Psoas muscle (tissue), 8 donors: ENCODE data around the gene IL12B. TPM values are rescaled to one million over a fixed set of nuclear protein-coding genes. Genes with fewer than 3 reads are reported as not detected.

Experiments used
- ATAC-seq, 4 donors: fragments of 200-7000 bp; cut with Tn5 transposase; one replicate each; pipeline ENCODE4 v1.9.1; 2020; ENCODE audit warnings: moderate library complexity in 3 of 4, mild to moderate bottlenecking in 2 of 4
- DNase-seq, 2 donors: peaks; one replicate each; pipeline ENCODE4 v3.0.0-alpha.2; 2020
- H3K27ac ChIP-seq: fragments of 200-600 bp; one replicate; pipeline ENCODE4 v1.8.0; 2022
- H3K27me3 ChIP-seq, 3 donors: fragments of 200-600 bp in 1 of 3; one replicate each; pipeline versions ENCODE4 v1.6.1 to v1.8.0; 2013 to 2022; ENCODE audit warnings: low read length in 2 of 3, mild to moderate bottlenecking in 2 of 3, moderate library complexity in 1 of 3; ENCODE audit not compliant: insufficient read depth in 3 of 3
- H3K36me3 ChIP-seq, 2 donors: fragments of 200-600 bp in 1 of 2; one replicate each; pipeline versions ENCODE4 v1.6.1 to v1.8.0; 2013 to 2022; ENCODE audit warnings: low read depth in 1 of 2, mild to moderate bottlenecking in 1 of 2, moderate library complexity in 1 of 2; ENCODE audit not compliant: insufficient read depth in 1 of 2
- H3K4me1 ChIP-seq: fragments of 200-600 bp; one replicate; pipeline ENCODE4 v1.8.0; 2022
- H3K4me3 ChIP-seq: fragments of 200-600 bp; one replicate; pipeline ENCODE4 v1.8.0; 2022; ENCODE audit warnings: mild to moderate bottlenecking
- H3K9me3 ChIP-seq: fragments of 200-600 bp; one replicate; pipeline ENCODE4 v1.8.0; 2022
- WGBS, 3 donors: extraction: QIAGEN DNeasy Blood & Tissue Kit; methylation state at CpG; one replicate each; pipeline versions ENCODE4 v1.1.6 to v1.1.7; 2013; 5-methylcytosine and 5-hydroxymethylcytosine counted together
- intact Hi-C, 2 donors: fragments of 100-400 bp; cut with DNase I; formaldehyde crosslinking; loops; one replicate each; pipeline versions ENCODE4 v1.11.0 to v1.14.2; 2022
- polyA plus RNA-seq, 3 donors: library from polyadenylated mRNA; stranded (reverse); fragments of 200-250 nt; gene quantifications; one replicate each; pipeline ENCODE4 v1.2.3, GENCODE V29; 2013
- total RNA-seq, 4 donors: library from RNA; stranded (reverse); fragmentation: NEBNext Ultra II Directional in 2 of 4; extraction: Animal tissue kit (Norgen Biotek cat#: 25700) in 2 of 4; gene quantifications; one replicate each; pipeline versions ENCODE4 v1.2.1 to v1.2.4, GENCODE V29; 2021 to 2023
- TF ChIP-seq, protein P1 (sequence below): fragments of 200-600 bp; IDR thresholded peaks from one replicate; pipeline ENCODE4 v1.8.0; 2022; ENCODE audit warnings: antibody characterized with exemption
- donor health status: healthy with polysubstance abuse.
- donor health status: DM: no; HTN: no; CAD: no; lungs with moderate emphysema.
- donor health status: Bipolar disorder and iron deficiency.
- donor health status: healthy.
- donor health status: DM: yes; HTN: yes; CAD: no.
- donor health status: DM: no; HTN: no; CAD: no.
- donor health status: DM: no; HTN: no; CAD: no.
- donor health status: DM: yes; HTN: yes; CAD: no.

IL12B gene
- total and polyA plus RNA-seq, 7 donors, result not detected

DNA sequence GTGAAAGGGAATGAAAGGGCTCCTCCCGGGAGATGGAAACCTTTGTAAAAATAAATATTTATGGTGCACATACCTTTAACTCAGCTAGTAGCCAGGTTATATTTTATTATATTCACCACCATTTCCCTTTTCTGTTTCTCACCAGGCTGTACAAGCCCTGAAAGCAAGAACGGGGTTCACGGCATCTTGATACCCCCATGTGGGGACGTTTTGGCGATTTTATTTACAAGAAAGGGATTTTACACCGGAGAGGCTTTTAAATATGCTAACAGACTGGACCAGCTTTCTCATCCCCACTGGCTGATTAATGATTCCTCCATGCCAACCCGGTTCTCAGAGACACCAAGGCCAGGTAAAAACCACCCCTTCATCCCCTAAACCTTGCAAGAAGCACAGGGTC is 19.2 kb downstream of the IL12B start:
- Histone ChIP-seq H3K36me3 (no peaks in the 10 kb centered on the region), H3K9me3 (no peaks in the 10 kb centered on the region), H3K4me1 (no peaks in the 10 kb centered on the region), H3K27ac (no peak overlapping the region), H3K4me3 (no peak overlapping the region), H3K27me3 (peaks cover 0 to 34% (median 6%) of the 10 kb centered on the region in 3 donors)
- 44 to 55% (median 50%) methylated on average over 7 of the region's 7 CpGs for WGBS, 3 donors
- TF ChIP-seq, protein P1, sequence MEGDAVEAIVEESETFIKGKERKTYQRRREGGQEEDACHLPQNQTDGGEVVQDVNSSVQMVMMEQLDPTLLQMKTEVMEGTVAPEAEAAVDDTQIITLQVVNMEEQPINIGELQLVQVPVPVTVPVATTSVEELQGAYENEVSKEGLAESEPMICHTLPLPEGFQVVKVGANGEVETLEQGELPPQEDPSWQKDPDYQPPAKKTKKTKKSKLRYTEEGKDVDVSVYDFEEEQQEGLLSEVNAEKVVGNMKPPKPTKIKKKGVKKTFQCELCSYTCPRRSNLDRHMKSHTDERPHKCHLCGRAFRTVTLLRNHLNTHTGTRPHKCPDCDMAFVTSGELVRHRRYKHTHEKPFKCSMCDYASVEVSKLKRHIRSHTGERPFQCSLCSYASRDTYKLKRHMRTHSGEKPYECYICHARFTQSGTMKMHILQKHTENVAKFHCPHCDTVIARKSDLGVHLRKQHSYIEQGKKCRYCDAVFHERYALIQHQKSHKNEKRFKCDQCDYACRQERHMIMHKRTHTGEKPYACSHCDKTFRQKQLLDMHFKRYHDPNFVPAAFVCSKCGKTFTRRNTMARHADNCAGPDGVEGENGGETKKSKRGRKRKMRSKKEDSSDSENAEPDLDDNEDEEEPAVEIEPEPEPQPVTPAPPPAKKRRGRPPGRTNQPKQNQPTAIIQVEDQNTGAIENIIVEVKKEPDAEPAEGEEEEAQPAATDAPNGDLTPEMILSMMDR, result no peak
- ATAC-seq, result no peak
- DNase-seq, result no peak
- intact Hi-C loops, result no loop called here

DNA sequence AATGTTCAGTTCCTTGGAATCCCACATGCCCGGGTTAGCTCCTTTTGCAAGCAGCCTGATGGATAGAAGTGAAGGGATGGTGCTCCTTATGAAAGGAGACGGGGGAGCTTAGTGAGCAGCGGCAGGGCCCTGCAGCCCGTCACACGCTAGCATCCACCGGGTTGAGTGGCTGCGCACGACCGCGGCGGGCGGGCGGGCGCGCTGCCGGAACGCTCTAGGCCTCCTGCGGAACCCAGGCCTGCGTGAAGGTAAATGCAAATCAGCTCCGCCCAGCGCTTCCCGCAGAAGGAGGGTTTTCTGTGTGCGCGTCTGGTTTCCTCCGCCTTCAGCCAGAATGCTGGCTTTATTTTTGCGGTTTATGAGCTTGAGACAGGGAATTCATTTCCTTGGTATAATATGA is 19.8 kb downstream of the IL12B start:
- intact Hi-C loops, result no loop called here
- ATAC-seq (no peak), DNase-seq (no peak)
- 7 to 12% (median 8%) methylated on average over 26 of the region's 26 CpGs for WGBS, 3 donors
- no peak overlapping the region for H3K27ac ChIP-seq
- TF ChIP-seq, protein P1, result no peak
- H3K27me3 ChIP-seq, result peaks cover 0 to 34% (median 6%) of the 10 kb centered on the region in 3 donors
- H3K9me3 ChIP-seq, result no peaks in the 10 kb centered on the region
- H3K4me3 ChIP-seq, result no peak overlapping the region
- H3K36me3 ChIP-seq, result no peaks in the 10 kb centered on the region
- no peaks in the 10 kb centered on the region for H3K4me1 ChIP-seq

DNA sequence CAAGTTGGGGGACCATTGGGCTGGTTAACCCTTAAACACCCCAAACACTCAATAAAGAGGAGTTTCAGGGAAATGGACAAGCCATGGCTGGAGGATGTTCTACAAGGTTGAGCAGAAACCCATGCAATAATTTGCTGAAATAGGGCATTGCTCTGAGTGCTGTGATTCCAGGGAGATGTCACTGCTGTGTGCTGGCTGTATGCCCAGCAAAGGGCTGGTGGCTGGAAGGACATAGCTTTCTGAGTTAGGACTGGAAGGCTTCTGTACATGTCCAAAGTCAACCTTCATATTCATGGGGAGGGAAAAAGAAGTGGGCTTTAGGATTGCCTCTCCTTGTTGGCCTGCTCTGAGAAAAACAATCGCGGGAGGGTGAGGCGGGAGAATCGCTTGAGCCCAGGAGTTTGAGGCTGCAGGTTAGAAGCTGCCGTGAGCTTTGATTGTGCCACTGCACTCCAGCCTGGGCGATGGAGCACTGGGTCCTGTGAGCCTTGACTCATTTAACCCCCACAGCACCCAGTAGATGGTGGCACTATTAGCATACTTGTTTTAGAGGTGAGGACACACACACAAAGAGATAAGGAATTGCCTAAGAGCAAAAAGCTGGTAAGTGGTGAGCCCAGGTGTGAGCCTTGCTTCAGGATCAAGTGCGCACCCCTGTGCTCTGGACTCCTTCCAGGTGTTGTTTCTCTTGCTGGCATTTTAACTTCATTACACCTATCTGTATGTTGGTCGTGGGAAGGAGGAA is 20.4 kb downstream of the IL12B start:
- TF ChIP-seq, protein P1, result no peak
- WGBS, 3 donors, result 66 to 70% (median 69%) methylated on average over 8 of the region's 8 CpGs
- Histone ChIP-seq H3K9me3 (no peaks in the 10 kb centered on the region), H3K4me3 (no peak overlapping the region), H3K27me3 (peaks cover 0 to 37% (median 6%) of the 10 kb centered on the region in 3 donors), H3K4me1 (no peaks in the 10 kb centered on the region), H3K27ac (no peak overlapping the region), H3K36me3 (no peaks in the 10 kb centered on the region)
- intact Hi-C loops, result no loop called here
- DNase-seq (no peak), ATAC-seq (no peak)

DNA sequence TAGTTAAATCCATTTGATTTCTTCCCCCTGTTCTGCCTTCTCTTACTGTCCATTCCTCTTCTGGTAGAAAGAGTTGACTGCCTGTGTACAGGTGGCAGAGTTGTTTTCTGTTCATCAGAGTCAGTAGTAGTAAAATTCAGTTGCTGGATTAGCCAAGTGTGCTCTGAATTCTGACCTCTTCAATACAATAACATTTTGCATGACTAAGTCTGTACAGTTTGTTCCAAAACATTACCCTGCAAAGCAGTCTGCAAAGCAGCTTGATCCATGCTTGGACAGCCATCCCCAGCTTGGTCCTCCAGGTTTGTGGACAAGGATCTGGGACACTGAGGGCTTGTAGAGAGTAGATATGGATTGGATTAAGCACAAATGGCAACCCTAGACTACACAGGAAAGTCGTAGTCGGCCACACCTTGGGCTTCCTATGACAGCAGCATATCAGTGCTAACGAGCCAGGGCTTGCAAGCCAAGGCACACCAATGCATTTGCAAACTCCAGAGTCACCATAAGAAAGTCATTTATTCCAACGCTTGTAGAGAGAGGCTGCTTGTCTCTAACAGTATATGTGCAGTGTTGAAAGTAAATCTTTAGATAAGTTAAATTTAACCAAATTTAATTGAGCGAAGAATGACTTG is 25.2 kb downstream of the IL12B start:
- TF ChIP-seq, protein P1, result no peak
- Histone ChIP-seq H3K27ac (no peak overlapping the region), H3K9me3 (peaks cover 4% of the 10 kb centered on the region), H3K4me3 (no peak overlapping the region), H3K27me3 (peaks cover 0 to 21% (median 0%) of the 10 kb centered on the region in 3 donors), H3K4me1 (no peaks in the 10 kb centered on the region), H3K36me3 (no peaks in the 10 kb centered on the region)
- 60 to 67% (median 64%) methylated on average over 5 of the region's 5 CpGs for WGBS, 3 donors
- DNase-seq (no peak), ATAC-seq (no peak)
- intact Hi-C loops, result no loop called here
